Pancreas (tissue), 10 donors: ENCODE measurements around the gene ICAM1. TPM values are rescaled to one million over a fixed set of nuclear protein-coding genes. Genes with fewer than 3 reads are reported as not detected.

ENCODE experiments used
- ATAC-seq, 4 donors: fragments of 200-7000 bp; cut with Tn5 transposase; one replicate each; pipeline versions ENCODE4 v1.8.0 to v1.9.1; 2020; ENCODE audit warnings: mild to moderate bottlenecking in 4 of 4, moderate library complexity in 4 of 4
- DNase-seq, 6 donors: peaks; one replicate each; pipeline ENCODE4 v3.0.0-alpha.2; 2020
- FAIRE-seq: peaks from 2 replicates; lab custom pipeline; 2012; peaks lifted over from hg19 to GRCh38; lab: Jason Lieb, UNC
- H3K27ac ChIP-seq, 4 donors: fragments of 200-600 bp; sonication (generic); 1 replicate in 3 of 4; 2 replicates in 1 of 4; pipeline versions ENCODE4 v1.5.0 to v1.8.0; 2020
- H3K27me3 ChIP-seq, 4 donors: fragments of 200-600 bp; one replicate each; pipeline ENCODE4 v1.8.0; 2021
- H3K36me3 ChIP-seq, 3 donors: fragments of 200-600 bp; sonication (generic) in 1 of 3; one replicate each; pipeline versions ENCODE4 v1.5.0 to v1.8.0; 2020 to 2021
- H3K4me1 ChIP-seq, 3 donors: fragments of 200-600 bp; one replicate each; pipeline ENCODE4 v1.8.0; 2021
- H3K4me3 ChIP-seq, 4 donors: fragments of 200-600 bp; sonication (generic) in 2 of 4; one replicate each; pipeline versions ENCODE4 v1.5.0 to v1.8.0; 2020 to 2021
- H3K9me3 ChIP-seq, 4 donors: fragments of 200-600 bp; one replicate each; pipeline ENCODE4 v1.8.0; 2021
- CTCF ChIP-seq, 4 donors: fragments of 200-600 bp; sonication (generic) in 3 of 4; IDR thresholded peaks; one replicate each; pipeline versions ENCODE4 v1.5.0 to v1.8.0; 2021; ENCODE audit warnings: antibody characterized with exemption in 4 of 4
- WGBS, 2 donors: extraction: QIAGEN DNeasy Blood & Tissue Kit; methylation state at CpG; one replicate each; pipeline ENCODE4 v1.1.7; 2013; 5-methylcytosine and 5-hydroxymethylcytosine counted together
- intact Hi-C, 3 donors: fragments of 100-400 bp; cut with DNase I; formaldehyde crosslinking; loops; one replicate each; pipeline versions ENCODE4 v1.11.1 to v1.14.2; 2022
- polyA plus RNA-seq, 2 donors: library from polyadenylated mRNA; stranded (reverse); fragments of 200-250 nt; gene quantifications; one replicate each; pipeline ENCODE4 v1.2.3, GENCODE V29; 2013
- total RNA-seq, 6 donors: library from RNA; stranded (reverse); fragmentation: NEBNext Ultra II Directional in 4 of 6; extraction: Animal tissue kit (Norgen Biotek cat#: 25700) in 4 of 6; gene quantifications; one replicate each; pipeline versions ENCODE4 v1.2.1 to v1.2.4, GENCODE V29; 2021 to 2023
- donor health status: healthy with polysubstance abuse.
- donor health status: DM: no; HTN: no; CAD: no; lungs with moderate emphysema.
- donor health status: DM: no; HTN: no; CAD: no.
- donor health status: control.
- donor health status: control.
- donor health status: Bipolar disorder and iron deficiency.
- donor health status: DM: yes; HTN: yes; CAD: no.
- donor health status: DM: no; HTN: no; CAD: no.
- donor health status: DM: no; HTN: no; CAD: no.
- donor health status: DM: yes; HTN: yes; CAD: no.

The ICAM1 gene
- total and polyA plus RNA-seq, 8 donors: 2.2 to 32.4 (median 6.8) TPM

GRCh38 chr19:10252707-10253106, 18.2 kb upstream of the ICAM1 start:
- ATAC-seq: no peak
- FAIRE-seq: no peak
- Histone ChIP-seq H3K27me3 (no peaks in the 10 kb centered on the region), H3K4me1 (peaks cover 0 to 4% (median 3%) of the 10 kb centered on the region in 3 donors), H3K4me3 (peak overlapping the region; percentile 52 to 99 (median 72)), H3K36me3 (peaks cover 0 to 5% (median 0%) of the 10 kb centered on the region in 3 donors), H3K9me3 (no peaks in the 10 kb centered on the region), H3K27ac (peak overlapping the region in 3 of 4 donors; percentile 34 to 68 (median 47))
- intact Hi-C loops: no loop called here
- no peak for TF ChIP-seq CTCF (IDR thresholded peaks at IDR 0.05)
- DNase-seq: no peak
- WGBS, 2 donors: 25 to 26% methylated on average over 8 of the region's 8 CpGs

GRCh38 chr19:10254244-10254643, 16.7 kb upstream of the ICAM1 start:
- DNase-seq: no peak
- FAIRE-seq: no peak
- ATAC-seq: no peak
- H3K27me3 ChIP-seq: no peaks in the 10 kb centered on the region
- H3K27ac ChIP-seq: no peak overlapping the region
- no peak for TF ChIP-seq CTCF (IDR thresholded peaks at IDR 0.05)
- 93% methylated on average over 3 of the region's 3 CpGs for WGBS, 2 donors
- peaks cover 0 to 4% (median 3%) of the 10 kb centered on the region in 3 donors for H3K4me1 ChIP-seq
- intact Hi-C loops: no loop called here
- no peak overlapping the region for H3K4me3 ChIP-seq
- H3K36me3 ChIP-seq: peaks cover 0 to 5% (median 4%) of the 10 kb centered on the region in 3 donors
- H3K9me3 ChIP-seq: no peaks in the 10 kb centered on the region

GRCh38 chr19:10255358-10255757, 15.6 kb upstream of the ICAM1 start:
- Histone ChIP-seq H3K27me3 (no peaks in the 10 kb centered on the region), H3K27ac (no peak overlapping the region), H3K4me3 (no peak overlapping the region), H3K4me1 (peaks cover 0 to 4% (median 3%) of the 10 kb centered on the region in 3 donors), H3K36me3 (peaks cover 0 to 5% (median 4%) of the 10 kb centered on the region in 3 donors), H3K9me3 (no peaks in the 10 kb centered on the region)
- ATAC-seq (no peak), DNase-seq (no peak), FAIRE-seq (no peak)
- intact Hi-C loops: loop anchor here in 1 of 3 donors (5.0 kb wide), 1 partner anchor 323 kb away; no protein-coding TSS in a partner anchor
- WGBS, 2 donors: 76 to 94% methylated on average over 2 of the region's 2 CpGs
- TF ChIP-seq CTCF (IDR thresholded peaks at IDR 0.05): no peak

GRCh38 chr19:10256551-10256950, 14.4 kb upstream of the ICAM1 start:
- intact Hi-C loops: loop anchor here in 1 of 3 donors (5.0 kb wide), 1 partner anchor 324 kb away; no protein-coding TSS in a partner anchor

More at GRCh38 chr19:10256551-10256950, 14.4 kb upstream of the ICAM1 start:
- DNase-seq (no peak), ATAC-seq (no peak), FAIRE-seq (no peak)
- no peak for TF ChIP-seq CTCF (IDR thresholded peaks at IDR 0.05)
- H3K9me3 ChIP-seq: no peaks in the 10 kb centered on the region
- no peak overlapping the region for H3K27ac ChIP-seq
- H3K4me3 ChIP-seq: no peak overlapping the region
- H3K27me3 ChIP-seq: no peaks in the 10 kb centered on the region
- H3K36me3 ChIP-seq: peaks cover 0 to 5% (median 4%) of the 10 kb centered on the region in 3 donors
- peaks cover 0 to 4% (median 3%) of the 10 kb centered on the region in 3 donors for H3K4me1 ChIP-seq
- WGBS, 2 donors: 86 to 96% methylated on average over 18 of the region's 18 CpGs
